ENCODE results near the gene UNC5C. TPM values are rescaled to one million over a fixed set of nuclear protein-coding genes. Genes with fewer than 3 reads are reported as not detected.
A peak's percentile ranks its signal among the peaks of the same experiment; 100 is the strongest.

Gene UNC5C
- total and polyA plus RNA-seq, 8 donors = 0.13 to 14.3 (median 2.0) TPM

DNA sequence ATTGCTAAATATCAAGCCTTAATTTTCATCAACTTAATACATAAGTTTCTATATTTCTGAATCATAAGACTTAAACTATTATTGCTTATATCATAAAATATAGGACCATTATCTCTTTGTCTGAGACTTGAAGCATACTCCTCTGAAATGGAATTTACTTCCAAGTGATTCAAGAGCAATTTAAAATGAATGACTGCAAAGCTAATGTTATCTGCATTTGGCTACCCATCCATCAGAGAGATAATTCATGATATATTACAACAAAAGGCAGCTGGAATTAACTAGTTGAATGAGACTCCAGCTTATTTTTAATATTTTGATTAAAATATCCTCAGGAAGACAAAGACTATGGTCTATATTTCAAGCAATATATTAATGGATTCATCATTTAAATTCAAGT, 208.6 kb downstream of the UNC5C start:
- TF ChIP-seq, protein P1, sequence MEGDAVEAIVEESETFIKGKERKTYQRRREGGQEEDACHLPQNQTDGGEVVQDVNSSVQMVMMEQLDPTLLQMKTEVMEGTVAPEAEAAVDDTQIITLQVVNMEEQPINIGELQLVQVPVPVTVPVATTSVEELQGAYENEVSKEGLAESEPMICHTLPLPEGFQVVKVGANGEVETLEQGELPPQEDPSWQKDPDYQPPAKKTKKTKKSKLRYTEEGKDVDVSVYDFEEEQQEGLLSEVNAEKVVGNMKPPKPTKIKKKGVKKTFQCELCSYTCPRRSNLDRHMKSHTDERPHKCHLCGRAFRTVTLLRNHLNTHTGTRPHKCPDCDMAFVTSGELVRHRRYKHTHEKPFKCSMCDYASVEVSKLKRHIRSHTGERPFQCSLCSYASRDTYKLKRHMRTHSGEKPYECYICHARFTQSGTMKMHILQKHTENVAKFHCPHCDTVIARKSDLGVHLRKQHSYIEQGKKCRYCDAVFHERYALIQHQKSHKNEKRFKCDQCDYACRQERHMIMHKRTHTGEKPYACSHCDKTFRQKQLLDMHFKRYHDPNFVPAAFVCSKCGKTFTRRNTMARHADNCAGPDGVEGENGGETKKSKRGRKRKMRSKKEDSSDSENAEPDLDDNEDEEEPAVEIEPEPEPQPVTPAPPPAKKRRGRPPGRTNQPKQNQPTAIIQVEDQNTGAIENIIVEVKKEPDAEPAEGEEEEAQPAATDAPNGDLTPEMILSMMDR (IDR thresholded peaks at IDR 0.05) = no peak
- TF ChIP-seq POLR2A (IDR thresholded peaks at IDR 0.05) = no peak
- TF ChIP-seq POLR2AphosphoS5 (IDR thresholded peaks at IDR 0.05) = no peak
- TF ChIP-seq EP300 (IDR thresholded peaks at IDR 0.05) = no peak
- DNase-seq = no peak
- intact Hi-C loops (cut with DNase I; ENCODE audit: low total_unique reads) = no loop called here

GRCh38 chr4:95325665-95326064, 223.1 kb downstream of the UNC5C start:
- Histone ChIP-seq H3K36me3 (no peaks in the 10 kb centered on the region), H3K4me1 (no peaks in the 10 kb centered on the region), H3K27me3 (no peaks in the 10 kb centered on the region), H3K4me3 (no peak overlapping the region), H3K27ac (no peak overlapping the region), H3K9me3 (peaks cover 0 to 7% (median 3%) of the 10 kb centered on the region in 4 donors)
- intact Hi-C loops (cut with DNase I; ENCODE audit: low total_unique reads) = no loop called here
- TF ChIP-seq EP300 (IDR thresholded peaks at IDR 0.05) (no peak), POLR2A (IDR thresholded peaks at IDR 0.05) (no peak)
- DNase-seq = no peak
- 91 to 98% (median 95%) methylated on average over 1 of the region's 1 CpG for WGBS, 5 donors

More for the DNA sequence above, 208.6 kb downstream of the UNC5C start:
- Histone ChIP-seq H3K27ac (no peak overlapping the region), H3K27me3 (no peaks in the 10 kb centered on the region), H3K4me1 (no peaks in the 10 kb centered on the region), H3K9me3 (peaks cover 0 to 6% (median 4%) of the 10 kb centered on the region in 4 donors), H3K4me3 (no peak overlapping the region), H3K36me3 (no peaks in the 10 kb centered on the region)

DNA sequence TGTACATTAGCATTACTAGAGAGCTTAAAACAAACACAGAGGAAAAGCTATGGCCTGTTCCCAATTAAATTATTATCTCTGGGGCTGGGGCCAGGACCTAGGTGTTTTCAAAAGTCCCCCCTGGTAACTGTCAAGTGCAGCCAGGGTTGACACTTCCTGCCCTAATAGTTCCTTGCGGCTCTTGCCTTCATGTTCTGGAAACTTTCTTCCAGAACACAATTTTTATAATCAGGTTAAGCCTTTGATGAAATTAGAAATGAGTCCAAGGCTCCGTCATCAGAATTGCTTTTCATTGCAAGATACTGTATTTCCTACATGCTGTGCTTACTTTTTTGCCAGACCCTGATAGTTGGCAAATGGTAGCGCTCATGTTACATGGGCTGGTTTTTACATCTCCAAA, 229.6 kb downstream of the UNC5C start:
- DNase-seq = peak in 1 of 2 donors; percentile 20
- Histone ChIP-seq H3K4me1 (peaks cover 0 to 9% (median 0%) of the 10 kb centered on the region in 4 donors), H3K9me3 (no peaks in the 10 kb centered on the region), H3K27me3 (no peaks in the 10 kb centered on the region), H3K36me3 (no peaks in the 10 kb centered on the region), H3K27ac (no peak overlapping the region), H3K4me3 (no peak overlapping the region)
- intact Hi-C loops (cut with DNase I; ENCODE audit: low total_unique reads) = no loop called here
- 82 to 98% (median 91%) methylated on average over 3 of the region's 3 CpGs for WGBS, 5 donors
- TF ChIP-seq, protein P1 (IDR thresholded peaks at IDR 0.05) = no peak
- TF ChIP-seq EP300 (IDR thresholded peaks at IDR 0.05) (no peak), POLR2AphosphoS5 (IDR thresholded peaks at IDR 0.05) (no peak), POLR2A (IDR thresholded peaks at IDR 0.05) (no peak)

- Histone ChIP-seq H3K27me3 (no peaks in the 10 kb centered on the region), H3K4me1 (peaks cover 0 to 9% (median 0%) of the 10 kb centered on the region in 4 donors), H3K4me3 (no peak overlapping the region), H3K9me3 (no peaks in the 10 kb centered on the region), H3K36me3 (no peaks in the 10 kb centered on the region), H3K27ac (no peak overlapping the region)
- TF ChIP-seq POLR2AphosphoS5 (IDR thresholded peaks at IDR 0.05) = no peak
- TF ChIP-seq, protein P1 (IDR thresholded peaks at IDR 0.05) = no peak
- no peak for TF ChIP-seq EP300 (IDR thresholded peaks at IDR 0.05)
- no peak for TF ChIP-seq POLR2A (IDR thresholded peaks at IDR 0.05)
- intact Hi-C loops (cut with DNase I; ENCODE audit: low total_unique reads) = no loop called here
- no peak for DNase-seq
- WGBS, 5 donors = 66 to 83% (median 80%) methylated on average over 1 of the region's 1 CpG
These were observed 230.3 kb downstream of the UNC5C start for GRCh38 chr4:95318483-95318882.

DNA sequence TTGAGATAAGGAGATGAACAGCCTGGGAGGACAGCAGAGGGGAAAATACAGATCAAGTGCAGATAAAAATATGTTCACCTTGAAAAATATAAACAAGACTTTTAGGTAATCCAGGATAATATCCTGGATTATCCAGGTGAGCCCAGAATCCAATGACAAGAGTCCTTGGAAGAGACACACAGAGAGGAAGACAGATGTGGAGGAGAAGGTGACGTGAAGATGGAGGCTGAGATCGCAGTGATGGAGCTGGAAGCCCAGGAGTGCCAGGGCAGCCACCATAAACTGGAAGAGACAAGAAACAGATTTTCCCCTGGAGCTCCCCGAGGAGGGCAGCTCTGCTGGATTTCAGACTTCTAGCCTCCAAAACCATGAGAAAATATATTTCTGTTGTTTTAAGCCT, 230.7 kb downstream of the UNC5C start:
- Histone ChIP-seq H3K36me3 (no peaks in the 10 kb centered on the region), H3K4me1 (peaks cover 0 to 9% (median 0%) of the 10 kb centered on the region in 4 donors), H3K27ac (no peak overlapping the region), H3K27me3 (no peaks in the 10 kb centered on the region), H3K4me3 (no peak overlapping the region), H3K9me3 (no peaks in the 10 kb centered on the region)
- WGBS, 5 donors = 83 to 90% (median 85%) methylated on average over 3 of the region's 3 CpGs
- intact Hi-C loops (cut with DNase I; ENCODE audit: low total_unique reads) = no loop called here
- no peak for DNase-seq
- TF ChIP-seq EP300 (IDR thresholded peaks at IDR 0.05) = no peak
- TF ChIP-seq POLR2A (IDR thresholded peaks at IDR 0.05) = no peak
- no peak for TF ChIP-seq POLR2AphosphoS5 (IDR thresholded peaks at IDR 0.05)
- TF ChIP-seq, protein P1 (IDR thresholded peaks at IDR 0.05) = no peak
